A673 (cell line): ENCODE measurements around the gene SEMA3E. TPM values are rescaled to one million over a fixed set of nuclear protein-coding genes. Genes with fewer than 3 reads are reported as not detected.

Experiments used
- BruUV-seq: library from RNA; stranded (reverse); fragments of 400-500 nt; replicated peaks from 2 replicates; lab custom pipeline; 2021; lab: Mats Ljungman, UMichigan
- CTCF ChIA-PET: fragments of 300-600 bp; sonication (Branson Sonifier 250); formaldehyde crosslinking; loops from one replicate; lab custom pipeline; 2022; ENCODE audit warnings: antibody characterized with exemption; lab: Charles Lee
- POLR2A ChIA-PET: fragments of 300-600 bp; sonication (Branson Sonifier 250); formaldehyde crosslinking; loops from one replicate; lab custom pipeline; 2022; ENCODE audit warnings: antibody characterized with exemption; ENCODE audit not compliant: low non-redundant PET; lab: Charles Lee
- DNase-seq: peaks from one replicate; pipeline ENCODE4 v3.0.0-alpha.2; 2015; ENCODE audit warnings: low spot score
- H3K27ac ChIP-seq: fragments of 200-600 bp; sonication (generic); 2 replicates; pipeline ENCODE4 v1.5.1; 2016; ENCODE audit warnings: mixed run types, low read depth, mild to moderate bottlenecking, mixed read lengths, antibody characterized with exemption, low read length; ENCODE audit not compliant: poor library complexity, severe bottlenecking
- H3K27me3 ChIP-seq: fragments of 200-600 bp; sonication (generic); replicated peaks from 2 replicates; pipeline ENCODE4 v1.6.1; 2017; ENCODE audit warnings: mixed run types, low read depth, mild to moderate bottlenecking, mixed read lengths, antibody characterized with exemption, low read length; ENCODE audit not compliant: insufficient read depth, poor library complexity
- H3K36me3 ChIP-seq: fragments of 200-600 bp; sonication (generic); 2 replicates; pipeline ENCODE4 v1.6.1; 2016; ENCODE audit warnings: mixed run types, mild to moderate bottlenecking, mixed read lengths, antibody characterized with exemption, low read length; ENCODE audit not compliant: insufficient read depth, poor library complexity, severe bottlenecking
- H3K4me1 ChIP-seq: fragments of 200-600 bp; sonication (generic); 2 replicates; pipeline ENCODE4 v1.6.1; 2017; ENCODE audit warnings: mixed run types, mild to moderate bottlenecking, mixed read lengths, antibody characterized with exemption, low read length; ENCODE audit not compliant: insufficient read depth, poor library complexity, severe bottlenecking
- H3K4me3 ChIP-seq: fragments of 200-600 bp; sonication (generic); 2 replicates; pipeline ENCODE4 v1.5.1; 2016; ENCODE audit warnings: low read depth, mixed run types, mild to moderate bottlenecking, mixed read lengths, low read length; ENCODE audit not compliant: poor library complexity, severe bottlenecking
- H3K9me3 ChIP-seq: fragments of 200-600 bp; sonication (generic); 2 replicates; pipeline ENCODE4 v1.6.1; 2016; ENCODE audit warnings: mixed run types, low read depth, mild to moderate bottlenecking, mixed read lengths, antibody characterized with exemption, low read length; ENCODE audit not compliant: poor library complexity, severe bottlenecking
- EZH2 ChIP-seq: fragments of 200-600 bp; sonication (generic); IDR thresholded peaks from 2 replicates; pipeline ENCODE4 v1.6.1; 2017; ENCODE audit warnings: borderline replicate concordance, low read depth, mild to moderate bottlenecking, mixed read lengths, antibody characterized with exemption, low read length; ENCODE audit not compliant: poor library complexity, severe bottlenecking
- intact Hi-C: fragments of 100-400 bp; cut with micrococcal nuclease; formaldehyde crosslinking; loops from one replicate; pipeline ENCODE4 v1.10.0; 2022; ENCODE audit not compliant: unreplicated experiment
- total RNA-seq: library from RNA; stranded (reverse); gene quantifications from 2 replicates; pipeline ENCODE4 v1.2.3, GENCODE V29; 2021
- TF ChIP-seq, protein P1 (sequence below): fragments of 300-800, 200-600 bp; sonication (generic); conservative IDR thresholded peaks from 2 replicates; pipeline ENCODE4 v1.5.1; 2017; ENCODE audit warnings: low read depth, mild to moderate bottlenecking, antibody characterized with exemption, low read length, moderate library complexity, mixed read lengths

The SEMA3E gene
- total RNA-seq, 1 experiment from 2014 or later: not detected

DNA sequence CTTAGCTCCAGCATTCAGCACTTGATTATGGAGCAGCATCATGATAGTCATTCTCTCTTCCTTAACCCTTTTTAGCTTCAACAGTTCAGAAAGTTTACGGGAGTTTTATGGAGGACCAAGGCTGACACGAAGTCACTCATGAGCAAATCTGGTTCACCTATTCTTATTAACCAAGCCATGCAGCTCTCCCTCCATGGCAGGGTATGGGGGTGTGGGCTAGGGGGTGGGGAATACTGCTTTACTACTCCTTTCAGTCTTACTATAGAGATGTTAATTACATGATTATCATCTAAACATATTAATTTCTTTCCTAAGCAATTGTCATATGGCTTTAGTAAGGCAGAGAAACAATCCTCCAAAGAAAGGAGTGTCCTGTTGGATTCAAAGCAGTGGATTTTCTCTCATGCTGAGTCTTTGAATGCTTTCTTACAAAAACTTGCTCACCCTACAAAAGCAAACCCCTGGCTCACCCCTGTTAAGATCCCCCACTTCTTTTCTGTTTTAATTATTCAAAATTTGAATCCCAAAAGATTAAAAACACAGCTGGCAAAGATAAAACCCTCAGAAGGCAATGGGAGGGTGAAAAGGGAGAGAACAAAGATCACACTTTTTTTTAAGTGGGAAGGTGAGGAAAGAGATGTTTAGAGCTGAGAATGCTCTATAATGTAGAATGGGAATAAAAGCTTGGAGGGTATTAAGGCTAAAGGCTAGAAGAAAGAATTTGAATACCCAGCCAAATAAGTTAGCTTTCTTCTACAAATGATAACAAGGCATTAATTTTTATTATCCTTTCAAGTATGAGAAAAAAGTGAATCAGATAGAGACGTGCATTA lies 46.4 kb upstream of the SEMA3E start:
- Histone ChIP-seq H3K4me3 (no peak overlapping the region), H3K27ac (no peak overlapping the region), H3K9me3 (no peaks in the 10 kb centered on the region), H3K36me3 (no peaks in the 10 kb centered on the region), H3K27me3 (peaks cover 4% of the 10 kb centered on the region), H3K4me1 (no peaks in the 10 kb centered on the region)
- no TSS peak for BruUV-seq
- TF ChIP-seq, protein P1, sequence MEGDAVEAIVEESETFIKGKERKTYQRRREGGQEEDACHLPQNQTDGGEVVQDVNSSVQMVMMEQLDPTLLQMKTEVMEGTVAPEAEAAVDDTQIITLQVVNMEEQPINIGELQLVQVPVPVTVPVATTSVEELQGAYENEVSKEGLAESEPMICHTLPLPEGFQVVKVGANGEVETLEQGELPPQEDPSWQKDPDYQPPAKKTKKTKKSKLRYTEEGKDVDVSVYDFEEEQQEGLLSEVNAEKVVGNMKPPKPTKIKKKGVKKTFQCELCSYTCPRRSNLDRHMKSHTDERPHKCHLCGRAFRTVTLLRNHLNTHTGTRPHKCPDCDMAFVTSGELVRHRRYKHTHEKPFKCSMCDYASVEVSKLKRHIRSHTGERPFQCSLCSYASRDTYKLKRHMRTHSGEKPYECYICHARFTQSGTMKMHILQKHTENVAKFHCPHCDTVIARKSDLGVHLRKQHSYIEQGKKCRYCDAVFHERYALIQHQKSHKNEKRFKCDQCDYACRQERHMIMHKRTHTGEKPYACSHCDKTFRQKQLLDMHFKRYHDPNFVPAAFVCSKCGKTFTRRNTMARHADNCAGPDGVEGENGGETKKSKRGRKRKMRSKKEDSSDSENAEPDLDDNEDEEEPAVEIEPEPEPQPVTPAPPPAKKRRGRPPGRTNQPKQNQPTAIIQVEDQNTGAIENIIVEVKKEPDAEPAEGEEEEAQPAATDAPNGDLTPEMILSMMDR: no peak
- no peak for TF ChIP-seq EZH2
- POLR2A ChIA-PET: no interaction called here
- DNase-seq: no peak
- intact Hi-C loops: no loop called here
- CTCF ChIA-PET: no interaction called here

GRCh38 chr7:83693256-83693655 lies 44.3 kb upstream of the SEMA3E start:
- no peaks in the 10 kb centered on the region for H3K9me3 ChIP-seq
- POLR2A ChIA-PET: no interaction called here
- CTCF ChIA-PET: no interaction called here
- H3K27me3 ChIP-seq: peaks cover 13% of the 10 kb centered on the region
- H3K4me3 ChIP-seq: no peak overlapping the region
- intact Hi-C loops: no loop called here
- no TSS peak for BruUV-seq
- no peaks in the 10 kb centered on the region for H3K4me1 ChIP-seq
- no peak for TF ChIP-seq EZH2
- TF ChIP-seq, protein P1: no peak
- DNase-seq: no peak
- H3K36me3 ChIP-seq: no peaks in the 10 kb centered on the region
- H3K27ac ChIP-seq: no peak overlapping the region

DNA sequence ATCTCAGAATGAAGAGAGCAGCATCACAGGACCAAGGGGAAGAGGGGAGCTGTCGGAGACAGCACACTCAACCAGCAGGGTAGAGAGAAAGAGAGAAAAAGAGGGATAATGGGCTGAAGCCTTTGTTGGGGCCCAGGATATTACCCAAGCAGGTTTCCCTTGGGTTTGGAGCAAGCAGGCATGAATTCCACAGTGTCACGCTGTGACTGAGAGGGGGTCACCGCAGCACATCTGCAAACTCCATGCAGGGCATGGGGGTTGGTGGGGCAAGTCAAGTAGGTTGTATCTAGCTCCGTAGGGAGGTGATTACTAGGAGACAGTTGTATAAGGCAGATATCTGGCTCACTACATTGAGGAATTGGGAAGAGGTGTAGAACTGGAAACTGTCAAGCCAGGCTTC lies 42.2 kb upstream of the SEMA3E start:
- Histone ChIP-seq H3K27ac (no peak overlapping the region), H3K27me3 (peaks cover 13% of the 10 kb centered on the region), H3K4me3 (no peak overlapping the region), H3K4me1 (no peaks in the 10 kb centered on the region), H3K36me3 (no peaks in the 10 kb centered on the region), H3K9me3 (no peaks in the 10 kb centered on the region)
- DNase-seq: no peak
- POLR2A ChIA-PET: no interaction called here
- TF ChIP-seq EZH2: no peak
- TF ChIP-seq, protein P1: no peak
- intact Hi-C loops: no loop called here
- CTCF ChIA-PET: interaction anchor here (0.6 kb wide), 1 partner anchor 1999 kb away, joined by 3 read pairs; no protein-coding TSS in a partner anchor
- no TSS peak for BruUV-seq
